Activated B cell treated with CpG ODN at 0.5 μM for 24 hours (primary cell): ENCODE data around the gene C3orf85. TPM values are rescaled to one million over a fixed set of nuclear protein-coding genes. Genes with fewer than 3 reads are reported as not detected.

Experiments
- ATAC-seq: fragments of 200-7000 bp; cut with Tn5 transposase; one replicate; pipeline ENCODE4 v1.10.0; 2021; ENCODE audit warnings: low read depth, mild to moderate bottlenecking, moderate library complexity
- CTCF ChIA-PET: fragments of 350-600 bp; sonication (Branson Sonifier 250); formaldehyde crosslinking; loops from one replicate; lab custom pipeline; 2021; ENCODE audit warnings: antibody characterized with exemption; lab: Charles Lee
- POLR2A ChIA-PET: fragments of 350-600 bp; sonication (Branson Sonifier 250); formaldehyde crosslinking; loops from one replicate; lab custom pipeline; 2021; ENCODE audit warnings: antibody characterized with exemption; lab: Charles Lee
- DNase-seq: peaks from one replicate; pipeline ENCODE4 v3.0.0; 2022
- H3K27ac Mint-ChIP-seq: one replicate; pipeline ENCODE4 v1.8.0; 2020; ENCODE audit warnings: mixed read lengths
- H3K27me3 Mint-ChIP-seq: one replicate; pipeline ENCODE4 v1.8.0; 2021; ENCODE audit warnings: mixed read lengths
- H3K36me3 Mint-ChIP-seq: one replicate; pipeline ENCODE4 v1.8.0; 2021; ENCODE audit warnings: low read depth, mixed read lengths
- H3K4me1 Mint-ChIP-seq: one replicate; pipeline ENCODE4 v1.8.0; 2021; ENCODE audit warnings: mixed read lengths
- H3K4me3 Mint-ChIP-seq: one replicate; pipeline ENCODE4 v1.8.0; 2020; ENCODE audit warnings: mild to moderate bottlenecking, mixed read lengths
- H3K9me3 Mint-ChIP-seq: one replicate; pipeline ENCODE4 v1.8.0; 2020; ENCODE audit warnings: mixed read lengths
- intact Hi-C: fragments of 100-400 bp; cut with micrococcal nuclease; formaldehyde crosslinking; loops from one replicate; pipeline ENCODE4 v1.15.1; 2024
- total RNA-seq: library from RNA; stranded (reverse); gene quantifications from 2 replicates; pipeline ENCODE4 v1.2.3, GENCODE V29; 2022
- TF ChIP-seq, protein P1 (sequence below): fragments of 200-600 bp; IDR thresholded peaks from one replicate; pipeline ENCODE4 v1.8.0; 2022; ENCODE audit warnings: antibody characterized with exemption, mild to moderate bottlenecking

Gene C3orf85
- total RNA-seq, 1 donor from 2014 or later = not detected

- ATAC-seq = no peak
- Mint-ChIP-seq H3K9me3 (no peaks in the 10 kb centered on the region), H3K27me3 (no peaks in the 10 kb centered on the region), H3K27ac (no peak overlapping the region), H3K4me1 (no peaks in the 10 kb centered on the region), H3K36me3 (no peaks in the 10 kb centered on the region), H3K4me3 (no peak overlapping the region)
- ChIA-PET CTCF (no interaction called here), POLR2A (no interaction called here)
- TF ChIP-seq, protein P1, sequence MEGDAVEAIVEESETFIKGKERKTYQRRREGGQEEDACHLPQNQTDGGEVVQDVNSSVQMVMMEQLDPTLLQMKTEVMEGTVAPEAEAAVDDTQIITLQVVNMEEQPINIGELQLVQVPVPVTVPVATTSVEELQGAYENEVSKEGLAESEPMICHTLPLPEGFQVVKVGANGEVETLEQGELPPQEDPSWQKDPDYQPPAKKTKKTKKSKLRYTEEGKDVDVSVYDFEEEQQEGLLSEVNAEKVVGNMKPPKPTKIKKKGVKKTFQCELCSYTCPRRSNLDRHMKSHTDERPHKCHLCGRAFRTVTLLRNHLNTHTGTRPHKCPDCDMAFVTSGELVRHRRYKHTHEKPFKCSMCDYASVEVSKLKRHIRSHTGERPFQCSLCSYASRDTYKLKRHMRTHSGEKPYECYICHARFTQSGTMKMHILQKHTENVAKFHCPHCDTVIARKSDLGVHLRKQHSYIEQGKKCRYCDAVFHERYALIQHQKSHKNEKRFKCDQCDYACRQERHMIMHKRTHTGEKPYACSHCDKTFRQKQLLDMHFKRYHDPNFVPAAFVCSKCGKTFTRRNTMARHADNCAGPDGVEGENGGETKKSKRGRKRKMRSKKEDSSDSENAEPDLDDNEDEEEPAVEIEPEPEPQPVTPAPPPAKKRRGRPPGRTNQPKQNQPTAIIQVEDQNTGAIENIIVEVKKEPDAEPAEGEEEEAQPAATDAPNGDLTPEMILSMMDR = no peak
- no peak for DNase-seq
- intact Hi-C loops = no loop called here
These were observed 41.4 kb downstream of the C3orf85 start for GRCh38 chr3:109177908-109178307.

- intact Hi-C loops = no loop called here
- Mint-ChIP-seq H3K4me1 (no peaks in the 10 kb centered on the region), H3K27me3 (no peaks in the 10 kb centered on the region), H3K4me3 (no peak overlapping the region), H3K27ac (no peak overlapping the region), H3K36me3 (no peaks in the 10 kb centered on the region), H3K9me3 (no peaks in the 10 kb centered on the region)
- TF ChIP-seq, protein P1 = no peak
- ATAC-seq (no peak), DNase-seq (no peak)
- ChIA-PET POLR2A (no interaction called here), CTCF (no interaction called here)
These were observed 42.2 kb downstream of the C3orf85 start for GRCh38 chr3:109178708-109179107.

DNA sequence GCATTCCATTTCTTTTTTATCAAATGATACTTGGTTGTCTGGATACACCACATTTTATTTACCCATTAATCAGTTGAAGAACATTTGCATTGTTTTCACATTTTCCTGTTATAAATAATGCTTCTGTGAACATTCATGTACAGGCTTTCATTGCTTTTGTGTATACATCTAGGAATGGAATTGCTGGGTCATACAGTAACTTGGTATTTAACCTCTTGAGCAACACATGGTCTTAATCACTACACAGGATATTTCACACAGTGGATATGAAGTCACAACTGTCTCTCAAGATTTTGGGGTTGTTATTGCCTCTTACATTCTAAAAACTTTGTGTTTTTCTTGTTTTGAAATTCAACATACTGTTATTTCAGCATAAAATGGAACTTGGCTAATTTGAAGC, 48.2 kb downstream of the C3orf85 start:
- H3K27ac Mint-ChIP-seq = no peak overlapping the region
- H3K4me3 Mint-ChIP-seq = no peak overlapping the region
- DNase-seq = no peak
- H3K9me3 Mint-ChIP-seq = no peaks in the 10 kb centered on the region
- H3K4me1 Mint-ChIP-seq = no peaks in the 10 kb centered on the region
- ATAC-seq = no peak
- intact Hi-C loops = no loop called here
- no peaks in the 10 kb centered on the region for H3K36me3 Mint-ChIP-seq
- CTCF ChIA-PET = no interaction called here
- POLR2A ChIA-PET = no interaction called here
- H3K27me3 Mint-ChIP-seq = no peaks in the 10 kb centered on the region
- TF ChIP-seq, protein P1 = no peak

- POLR2A ChIA-PET = no interaction called here
- TF ChIP-seq, protein P1 = no peak
- Mint-ChIP-seq H3K4me1 (no peaks in the 10 kb centered on the region), H3K27me3 (no peaks in the 10 kb centered on the region), H3K4me3 (no peak overlapping the region), H3K27ac (no peak overlapping the region), H3K9me3 (no peaks in the 10 kb centered on the region), H3K36me3 (no peaks in the 10 kb centered on the region)
- CTCF ChIA-PET = no interaction called here
- DNase-seq (no peak), ATAC-seq (no peak)
- intact Hi-C loops = no loop called here
These were observed 50.9 kb downstream of the C3orf85 start for GRCh38 chr3:109187390-109187789.

DNA sequence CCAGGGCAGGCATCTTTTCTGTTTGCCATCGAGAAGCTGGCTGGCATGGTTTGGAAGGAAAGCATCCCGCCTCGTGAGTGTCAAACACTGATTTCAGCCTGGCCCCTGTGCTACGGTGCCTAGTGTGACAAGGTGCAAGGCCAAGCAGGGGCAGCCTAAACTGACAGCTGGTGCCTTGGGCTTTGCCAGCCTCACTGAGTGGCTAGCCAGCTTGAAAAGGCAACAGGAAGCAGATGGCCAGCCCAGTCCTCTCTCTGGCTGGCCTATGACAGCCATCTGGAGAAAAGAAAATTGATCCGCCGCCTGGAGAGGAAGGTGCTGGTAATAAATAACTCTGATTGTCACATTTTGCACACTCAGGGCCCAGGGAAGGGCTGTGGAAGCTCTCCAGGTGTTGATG, 52.2 kb downstream of the C3orf85 start:
- Mint-ChIP-seq H3K36me3 (no peaks in the 10 kb centered on the region), H3K9me3 (no peaks in the 10 kb centered on the region), H3K27ac (no peak overlapping the region), H3K4me1 (no peaks in the 10 kb centered on the region), H3K27me3 (no peaks in the 10 kb centered on the region), H3K4me3 (no peak overlapping the region)
- POLR2A ChIA-PET = no interaction called here
- CTCF ChIA-PET = no interaction called here
- intact Hi-C loops = no loop called here
- DNase-seq = no peak
- TF ChIP-seq, protein P1 = no peak
- ATAC-seq = no peak
